Testis (tissue), 2 donors: ENCODE results near the gene SECISBP2L.

Experiments used
- CTCF ChIP-seq, 3 experiments: fragments of 450-650 bp in 2 of 3; fragments of 200-600 bp in 1 of 3; sonication (generic) in 1 of 3; IDR thresholded peaks; one replicate each; pipeline ENCODE4 v1.5.1; 2016 to 2019; ENCODE audit warnings: antibody characterized with exemption in 3 of 3, mild to moderate bottlenecking in 2 of 3, moderate library complexity in 1 of 3
- POLR2A ChIP-seq: fragments of 450-650 bp; IDR thresholded peaks from one replicate; pipeline ENCODE4 v1.6.1; 2017; ENCODE audit warnings: antibody characterized with exemption, mild to moderate bottlenecking, moderate library complexity

GRCh38 chr15:49032601-49033145, 13.6 kb downstream of the SECISBP2L start:
- TF ChIP-seq CTCF (IDR thresholded peaks at IDR 0.05), result no peak
- TF ChIP-seq POLR2A, result no peak
